ENCODE results near the gene C1QB.

DNA sequence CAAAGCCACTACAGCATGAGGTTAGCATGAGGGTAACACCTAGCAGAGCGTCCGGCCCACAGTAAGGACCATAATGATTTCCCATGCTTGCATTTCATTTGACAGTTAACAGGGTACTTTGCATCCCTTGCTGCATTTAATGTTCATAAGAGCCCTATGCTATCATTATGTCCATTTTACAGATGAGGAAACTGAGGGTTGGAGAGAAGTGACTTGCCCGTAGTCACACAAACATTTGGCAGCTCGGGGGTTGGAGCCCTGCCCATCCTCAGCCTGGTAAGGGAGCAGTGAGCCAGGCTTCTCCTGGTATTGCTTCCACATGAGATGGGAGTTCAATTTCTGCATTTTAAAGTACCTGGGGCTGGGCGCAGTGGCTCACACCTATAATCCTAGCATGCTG, 41.1 kb downstream of the C1QB start:
- TF ChIP-seq RXRA (IDR thresholded peaks at IDR 0.05; ENCODE audit: borderline replicate concordance, low read depth): no peak
- TF ChIP-seq, protein P1, sequence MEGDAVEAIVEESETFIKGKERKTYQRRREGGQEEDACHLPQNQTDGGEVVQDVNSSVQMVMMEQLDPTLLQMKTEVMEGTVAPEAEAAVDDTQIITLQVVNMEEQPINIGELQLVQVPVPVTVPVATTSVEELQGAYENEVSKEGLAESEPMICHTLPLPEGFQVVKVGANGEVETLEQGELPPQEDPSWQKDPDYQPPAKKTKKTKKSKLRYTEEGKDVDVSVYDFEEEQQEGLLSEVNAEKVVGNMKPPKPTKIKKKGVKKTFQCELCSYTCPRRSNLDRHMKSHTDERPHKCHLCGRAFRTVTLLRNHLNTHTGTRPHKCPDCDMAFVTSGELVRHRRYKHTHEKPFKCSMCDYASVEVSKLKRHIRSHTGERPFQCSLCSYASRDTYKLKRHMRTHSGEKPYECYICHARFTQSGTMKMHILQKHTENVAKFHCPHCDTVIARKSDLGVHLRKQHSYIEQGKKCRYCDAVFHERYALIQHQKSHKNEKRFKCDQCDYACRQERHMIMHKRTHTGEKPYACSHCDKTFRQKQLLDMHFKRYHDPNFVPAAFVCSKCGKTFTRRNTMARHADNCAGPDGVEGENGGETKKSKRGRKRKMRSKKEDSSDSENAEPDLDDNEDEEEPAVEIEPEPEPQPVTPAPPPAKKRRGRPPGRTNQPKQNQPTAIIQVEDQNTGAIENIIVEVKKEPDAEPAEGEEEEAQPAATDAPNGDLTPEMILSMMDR (IDR thresholded peaks at IDR 0.05): no peak
- no peak for TF ChIP-seq POLR2AphosphoS5 (IDR thresholded peaks at IDR 0.05; ENCODE audit: low read depth, low read length)
- no peak for TF ChIP-seq RCOR1 (IDR thresholded peaks at IDR 0.05; ENCODE audit: low read length)
- TF ChIP-seq TAF1 (IDR thresholded peaks at IDR 0.05; ENCODE audit: borderline replicate concordance, low read depth, low read length): no peak
- TF ChIP-seq NFIC (IDR thresholded peaks at IDR 0.05; ENCODE audit: borderline replicate concordance): no peak
- TF ChIP-seq, protein P2, sequence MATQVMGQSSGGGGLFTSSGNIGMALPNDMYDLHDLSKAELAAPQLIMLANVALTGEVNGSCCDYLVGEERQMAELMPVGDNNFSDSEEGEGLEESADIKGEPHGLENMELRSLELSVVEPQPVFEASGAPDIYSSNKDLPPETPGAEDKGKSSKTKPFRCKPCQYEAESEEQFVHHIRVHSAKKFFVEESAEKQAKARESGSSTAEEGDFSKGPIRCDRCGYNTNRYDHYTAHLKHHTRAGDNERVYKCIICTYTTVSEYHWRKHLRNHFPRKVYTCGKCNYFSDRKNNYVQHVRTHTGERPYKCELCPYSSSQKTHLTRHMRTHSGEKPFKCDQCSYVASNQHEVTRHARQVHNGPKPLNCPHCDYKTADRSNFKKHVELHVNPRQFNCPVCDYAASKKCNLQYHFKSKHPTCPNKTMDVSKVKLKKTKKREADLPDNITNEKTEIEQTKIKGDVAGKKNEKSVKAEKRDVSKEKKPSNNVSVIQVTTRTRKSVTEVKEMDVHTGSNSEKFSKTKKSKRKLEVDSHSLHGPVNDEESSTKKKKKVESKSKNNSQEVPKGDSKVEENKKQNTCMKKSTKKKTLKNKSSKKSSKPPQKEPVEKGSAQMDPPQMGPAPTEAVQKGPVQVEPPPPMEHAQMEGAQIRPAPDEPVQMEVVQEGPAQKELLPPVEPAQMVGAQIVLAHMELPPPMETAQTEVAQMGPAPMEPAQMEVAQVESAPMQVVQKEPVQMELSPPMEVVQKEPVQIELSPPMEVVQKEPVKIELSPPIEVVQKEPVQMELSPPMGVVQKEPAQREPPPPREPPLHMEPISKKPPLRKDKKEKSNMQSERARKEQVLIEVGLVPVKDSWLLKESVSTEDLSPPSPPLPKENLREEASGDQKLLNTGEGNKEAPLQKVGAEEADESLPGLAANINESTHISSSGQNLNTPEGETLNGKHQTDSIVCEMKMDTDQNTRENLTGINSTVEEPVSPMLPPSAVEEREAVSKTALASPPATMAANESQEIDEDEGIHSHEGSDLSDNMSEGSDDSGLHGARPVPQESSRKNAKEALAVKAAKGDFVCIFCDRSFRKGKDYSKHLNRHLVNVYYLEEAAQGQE (IDR thresholded peaks at IDR 0.05; ENCODE audit: low read depth, low read length): no peak
- TF ChIP-seq EP300 (IDR thresholded peaks at IDR 0.05; ENCODE audit: borderline replicate concordance in 1 of 2, low read depth in 1 of 2, low read length in 1 of 2): no peak
- TF ChIP-seq, protein P3, sequence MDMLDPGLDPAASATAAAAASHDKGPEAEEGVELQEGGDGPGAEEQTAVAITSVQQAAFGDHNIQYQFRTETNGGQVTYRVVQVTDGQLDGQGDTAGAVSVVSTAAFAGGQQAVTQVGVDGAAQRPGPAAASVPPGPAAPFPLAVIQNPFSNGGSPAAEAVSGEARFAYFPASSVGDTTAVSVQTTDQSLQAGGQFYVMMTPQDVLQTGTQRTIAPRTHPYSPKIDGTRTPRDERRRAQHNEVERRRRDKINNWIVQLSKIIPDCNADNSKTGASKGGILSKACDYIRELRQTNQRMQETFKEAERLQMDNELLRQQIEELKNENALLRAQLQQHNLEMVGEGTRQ (IDR thresholded peaks at IDR 0.05; ENCODE audit: borderline replicate concordance, low read depth, low read length): no peak
- TF ChIP-seq YY1 (IDR thresholded peaks at IDR 0.05; ENCODE audit: low read depth): no peak
- TF ChIP-seq EZH2phosphoT487 (IDR thresholded peaks at IDR 0.05; ENCODE audit: borderline replicate concordance, low read depth): no peak
- no peak for TF ChIP-seq RAD21 (IDR thresholded peaks at IDR 0.05; ENCODE audit: low read length)

Measured in SK-N-SH (cell line).